Hepatocyte (in vitro differentiated cells): ENCODE results near the gene MBP. TPM values are rescaled to one million over a fixed set of nuclear protein-coding genes. Genes with fewer than 3 reads are reported as not detected.
A peak's percentile ranks its signal among the peaks of the same experiment; 100 is the strongest.
"Not testable (repeated sequence)": the region's sequence is repeated elsewhere in the genome, so short reads cannot be mapped to it uniquely, and the experiment has no call there.

ENCODE experiments used
- DNase-seq: peaks from one replicate; pipeline ENCODE4 v3.0.0-alpha.2; 2016; ENCODE audit warnings: low spot score
- H2AFZ ChIP-seq: fragments of 200-600 bp; sonication (generic); 2 replicates; pipeline ENCODE4 v1.6.0; 2016; ENCODE audit warnings: antibody characterized with exemption, mild to moderate bottlenecking
- H3K27ac ChIP-seq: fragments of 200-600 bp; sonication (generic); 2 replicates; pipeline ENCODE4 v1.5.1; 2016; ENCODE audit warnings: mild to moderate bottlenecking
- H3K27me3 ChIP-seq: fragments of 200-600 bp; sonication (generic); 2 replicates; pipeline ENCODE4 v1.6.1; 2016
- H3K36me3 ChIP-seq: fragments of 200-600 bp; sonication (generic); replicated peaks from 2 replicates; pipeline ENCODE4 v1.5.1; 2016; ENCODE audit warnings: low read depth; ENCODE audit not compliant: insufficient read depth
- H3K4me1 ChIP-seq: fragments of 200-600 bp; sonication (generic); 2 replicates; pipeline ENCODE4 v1.5.1; 2016; ENCODE audit warnings: mild to moderate bottlenecking, moderate library complexity; ENCODE audit not compliant: insufficient read depth
- H3K4me2 ChIP-seq: fragments of 200-600 bp; sonication (generic); 2 replicates; pipeline ENCODE4 v1.6.0; 2016
- H3K4me3 ChIP-seq: fragments of 200-600 bp; sonication (generic); 2 replicates; pipeline ENCODE4 v1.5.1; 2016; ENCODE audit warnings: mild to moderate bottlenecking
- H3K79me2 ChIP-seq: fragments of 200-600 bp; sonication (generic); 2 replicates; pipeline ENCODE4 v1.6.0; 2017; ENCODE audit warnings: mild to moderate bottlenecking
- H3K9me2 ChIP-seq: fragments of 200-600 bp; sonication (generic); replicated peaks from 2 replicates; pipeline ENCODE4 v1.6.0; 2017; ENCODE audit warnings: mild to moderate bottlenecking; ENCODE audit not compliant: insufficient read depth
- H3K9me3 ChIP-seq: fragments of 200-600 bp; sonication (generic); 2 replicates; pipeline ENCODE4 v1.5.1; 2016; ENCODE audit warnings: low read depth, mild to moderate bottlenecking
- H4K20me1 ChIP-seq: fragments of 200-600 bp; sonication (generic); 2 replicates; pipeline ENCODE4 v1.6.0; 2016; ENCODE audit warnings: mild to moderate bottlenecking; ENCODE audit not compliant: insufficient read depth, poor library complexity, severe bottlenecking
- EZH2 ChIP-seq: fragments of 200-600 bp; sonication (generic); IDR thresholded peaks from 2 replicates; pipeline ENCODE4 v1.6.1; 2016; ENCODE audit warnings: antibody characterized with exemption, mild to moderate bottlenecking, borderline replicate concordance
- EZH2phosphoT487 ChIP-seq: fragments of 200-600 bp; sonication (generic); IDR thresholded peaks from one replicate; pipeline ENCODE4 v1.6.1; 2018; ENCODE audit warnings: antibody characterized with exemption, mild to moderate bottlenecking, low read depth, moderate library complexity; ENCODE audit not compliant: unreplicated experiment, severe bottlenecking
- WGBS: methylation state at CpG from one replicate; pipeline ENCODE4 v1.1.6; 2016; ENCODE audit warnings: low lambda C conversion rate; ENCODE audit errors: missing lambda C conversion rate; 5-methylcytosine and 5-hydroxymethylcytosine counted together
- polyA plus RNA-seq: library from polyadenylated mRNA; unstranded; fragments of >200 nt; fragmentation: Nextera tagmentation; extraction: Ambion mirVana; gene quantifications from 2 replicates; pipeline ENCODE4 v1.2.1, GENCODE V29; 2016
- total RNA-seq: library from RNA; depleted of rRNA; stranded (reverse); fragments of >200 nt; gene quantifications from 2 replicates; pipeline ENCODE4 v1.2.3, GENCODE V29; 2014
- TF ChIP-seq, protein P1 (sequence below): fragments of 200-600 bp; sonication (generic); IDR thresholded peaks from 2 replicates; pipeline ENCODE4 v1.5.1; 2016; ENCODE audit warnings: antibody characterized with exemption, mild to moderate bottlenecking; ENCODE audit not compliant: poor library complexity

The MBP gene
- total and polyA plus RNA-seq, 2 experiments from 2014 or later: 21.6 to 22.1 TPM

DNA sequence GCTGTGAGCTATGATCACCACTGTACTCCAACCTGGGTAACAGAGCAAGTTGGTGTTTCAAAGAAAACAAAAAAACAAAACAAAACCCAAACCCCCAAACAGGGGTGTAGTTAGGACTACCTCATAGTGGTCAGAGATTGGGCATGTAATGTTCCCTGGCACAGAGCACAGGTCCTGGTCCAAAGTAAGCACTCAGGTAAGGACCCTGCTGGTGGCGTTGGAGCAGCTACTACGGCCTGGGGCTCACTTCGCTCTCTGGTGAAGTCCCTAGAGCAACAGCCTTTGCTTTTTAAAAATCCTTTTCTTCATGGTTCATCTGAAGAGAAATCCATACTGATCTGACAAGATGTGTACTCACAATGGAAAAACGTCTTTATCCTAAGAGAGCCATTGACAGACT is 179.8 kb downstream of the MBP start:
- Histone ChIP-seq H3K36me3 (no peaks in the 10 kb centered on the region), H3K4me3 (no peak overlapping the region), H3K79me2 (no peaks in the 10 kb centered on the region), H3K9me2 (no peaks in the 10 kb centered on the region), H3K9me3 (no peaks in the 10 kb centered on the region), H4K20me1 (no peaks in the 10 kb centered on the region), H3K27me3 (no peaks in the 10 kb centered on the region), H3K27ac (no peak overlapping the region), H3K4me1 (no peaks in the 10 kb centered on the region), H3K4me2 (no peak overlapping the region), H2AFZ (no peak overlapping the region)
- no peak for TF ChIP-seq EZH2
- DNase-seq: no peak
- WGBS: 88% methylated on average over 4 of the region's 4 CpGs

DNA sequence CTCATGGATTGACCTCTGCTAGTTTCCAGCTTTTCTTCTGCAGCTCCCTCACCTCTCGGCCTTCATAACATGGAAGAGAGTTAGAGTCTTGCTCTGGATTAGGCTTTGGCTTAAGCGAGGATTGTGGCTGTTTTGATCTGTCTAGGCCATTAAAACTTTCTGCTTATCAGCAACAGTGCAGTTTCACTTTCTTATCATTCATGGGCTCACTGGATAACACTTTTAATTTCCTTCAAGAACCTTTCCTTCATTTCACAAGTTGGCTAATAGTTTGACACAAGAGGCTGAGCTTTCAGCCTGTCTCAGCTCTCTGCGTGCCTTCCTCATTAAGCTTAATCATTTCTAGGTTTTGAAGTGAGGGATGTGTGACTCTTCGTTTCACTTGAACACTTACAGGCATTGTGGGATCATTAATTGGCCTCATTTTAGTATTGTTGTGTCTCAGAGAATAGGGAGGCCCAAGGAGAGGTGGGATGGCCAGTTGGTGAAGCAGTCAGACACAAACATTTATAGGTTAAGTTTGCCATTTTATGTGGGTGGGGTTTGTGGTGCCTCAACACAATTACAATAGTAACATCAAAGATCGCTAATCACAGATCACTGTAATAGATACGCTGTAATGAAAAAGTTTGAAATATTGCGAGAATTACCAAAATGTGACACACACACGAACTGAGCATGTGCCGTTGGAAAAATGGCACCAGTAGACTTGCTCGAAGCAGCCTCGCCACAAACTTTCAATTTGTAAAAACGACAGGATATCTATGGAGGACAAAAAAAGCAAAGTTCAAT is 180.9 kb downstream of the MBP start:
- Histone ChIP-seq H3K79me2 (no peaks in the 10 kb centered on the region), H3K9me3 (no peaks in the 10 kb centered on the region), H3K27me3 (no peaks in the 10 kb centered on the region), H2AFZ (no peak overlapping the region), H3K4me3 (no peak overlapping the region), H3K27ac (no peak overlapping the region), H4K20me1 (no peaks in the 10 kb centered on the region), H3K9me2 (no peaks in the 10 kb centered on the region), H3K4me1 (no peaks in the 10 kb centered on the region), H3K36me3 (no peaks in the 10 kb centered on the region), H3K4me2 (no peak overlapping the region)
- TF ChIP-seq EZH2 (no peak), EZH2phosphoT487 (no peak)
- TF ChIP-seq, protein P1, sequence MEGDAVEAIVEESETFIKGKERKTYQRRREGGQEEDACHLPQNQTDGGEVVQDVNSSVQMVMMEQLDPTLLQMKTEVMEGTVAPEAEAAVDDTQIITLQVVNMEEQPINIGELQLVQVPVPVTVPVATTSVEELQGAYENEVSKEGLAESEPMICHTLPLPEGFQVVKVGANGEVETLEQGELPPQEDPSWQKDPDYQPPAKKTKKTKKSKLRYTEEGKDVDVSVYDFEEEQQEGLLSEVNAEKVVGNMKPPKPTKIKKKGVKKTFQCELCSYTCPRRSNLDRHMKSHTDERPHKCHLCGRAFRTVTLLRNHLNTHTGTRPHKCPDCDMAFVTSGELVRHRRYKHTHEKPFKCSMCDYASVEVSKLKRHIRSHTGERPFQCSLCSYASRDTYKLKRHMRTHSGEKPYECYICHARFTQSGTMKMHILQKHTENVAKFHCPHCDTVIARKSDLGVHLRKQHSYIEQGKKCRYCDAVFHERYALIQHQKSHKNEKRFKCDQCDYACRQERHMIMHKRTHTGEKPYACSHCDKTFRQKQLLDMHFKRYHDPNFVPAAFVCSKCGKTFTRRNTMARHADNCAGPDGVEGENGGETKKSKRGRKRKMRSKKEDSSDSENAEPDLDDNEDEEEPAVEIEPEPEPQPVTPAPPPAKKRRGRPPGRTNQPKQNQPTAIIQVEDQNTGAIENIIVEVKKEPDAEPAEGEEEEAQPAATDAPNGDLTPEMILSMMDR: no peak
- WGBS: 91% methylated on average over 12 of the region's 12 CpGs
- no peak for DNase-seq

DNA sequence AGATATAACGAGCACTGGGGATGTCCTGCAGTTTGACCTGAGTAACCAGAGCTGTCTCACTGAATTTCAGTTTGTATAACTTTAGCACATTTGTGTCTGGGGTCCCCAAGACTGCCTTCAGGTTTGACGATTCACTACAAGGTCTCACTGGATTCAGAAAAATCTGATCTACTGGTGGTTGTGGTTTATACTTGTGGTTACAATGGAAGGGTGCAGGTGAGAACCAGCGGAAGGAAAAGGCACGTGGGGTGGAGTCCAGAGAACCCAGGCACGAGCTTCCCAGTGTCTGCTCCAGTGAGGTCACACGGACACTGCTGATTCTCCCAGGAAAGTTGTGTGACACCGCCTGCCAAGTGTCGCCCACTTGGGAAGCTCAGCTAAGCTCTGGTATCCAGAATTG is 184.2 kb downstream of the MBP start:
- H3K36me3 ChIP-seq: no peaks in the 10 kb centered on the region
- no peak overlapping the region for H2AFZ ChIP-seq
- H3K9me2 ChIP-seq: no peaks in the 10 kb centered on the region
- 98% methylated on average over 8 of the region's 8 CpGs for WGBS
- no peak overlapping the region for H3K27ac ChIP-seq
- DNase-seq: no peak
- no peak overlapping the region for H3K4me2 ChIP-seq
- H3K4me1 ChIP-seq: no peaks in the 10 kb centered on the region
- H3K4me3 ChIP-seq: no peak overlapping the region
- H3K79me2 ChIP-seq: no peaks in the 10 kb centered on the region
- no peaks in the 10 kb centered on the region for H3K9me3 ChIP-seq
- H4K20me1 ChIP-seq: no peaks in the 10 kb centered on the region
- H3K27me3 ChIP-seq: no peaks in the 10 kb centered on the region
- TF ChIP-seq EZH2phosphoT487 (no peak), EZH2 (no peak)
- TF ChIP-seq, protein P1: no peak

DNA sequence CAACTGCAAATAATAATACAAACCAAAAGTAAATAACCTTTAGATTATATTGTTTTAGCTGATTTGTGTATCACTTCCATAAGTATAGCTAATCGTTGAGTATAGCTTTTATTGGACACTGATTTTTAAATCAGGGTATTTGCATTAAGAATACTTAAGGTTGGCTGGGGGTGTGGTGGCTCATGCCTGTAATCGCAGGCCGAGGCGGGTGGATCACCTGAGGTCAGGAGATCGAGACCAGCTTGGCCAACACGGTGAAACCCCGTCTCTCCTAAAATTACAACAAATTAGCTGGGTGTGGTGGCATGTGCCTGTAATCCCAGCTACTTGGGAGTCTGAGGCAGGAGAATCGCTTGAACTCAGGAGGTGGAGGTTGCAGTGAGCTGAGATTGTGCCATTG is 188.2 kb downstream of the MBP start:
- WGBS: 97% methylated on average over 8 of the region's 8 CpGs
- not testable (repeated sequence) for H3K9me3 ChIP-seq, H3K4me2 ChIP-seq, H2AFZ ChIP-seq, DNase-seq, H4K20me1 ChIP-seq, H3K4me3 ChIP-seq, H3K4me1 ChIP-seq, H3K79me2 ChIP-seq, H3K27me3 ChIP-seq, H3K36me3 ChIP-seq, H3K9me2 ChIP-seq
- H3K27ac ChIP-seq: peak overlapping the region; percentile 2
